SK-N-SH treated with all-trans-retinoic acid at 6 μM for 48 hours (cell line): ENCODE measurements around the gene GLRA1.

ENCODE experiments used
- ATAC-seq: fragments of 200-7000 bp; cut with Tn5 transposase; 3 replicates; pipeline ENCODE4 v1.9.1; 2020; ENCODE audit warnings: mild to moderate bottlenecking, moderate library complexity
- BACH2 ChIP-seq: fragments of 250-450 bp; sonication (Bioruptor Pico); IDR thresholded peaks from 2 replicates; pipeline ENCODE4 v1.9.0; 2021; ENCODE audit warnings: mild to moderate bottlenecking, borderline replicate concordance
- CSDC2 ChIP-seq: fragments of 250-450 bp; sonication (Bioruptor Pico); IDR thresholded peaks from 2 replicates; pipeline ENCODE4 v1.5.0; 2020; ENCODE audit warnings: mild to moderate bottlenecking, moderate library complexity
- ISL1 ChIP-seq: fragments of 250-450 bp; sonication (Bioruptor Pico); IDR thresholded peaks from 2 replicates; pipeline ENCODE4 v2.1.2; 2022; ENCODE audit warnings: mild to moderate bottlenecking, moderate library complexity
- OSR1 ChIP-seq: fragments of 250-450 bp; sonication (Bioruptor Pico); IDR thresholded peaks from 2 replicates; pipeline ENCODE4 v1.8.0; 2022; ENCODE audit warnings: moderate library complexity, mild to moderate bottlenecking, inconsistent platforms
- PPARA ChIP-seq: fragments of 250-450 bp; sonication (Bioruptor Pico); IDR thresholded peaks from 2 replicates; pipeline ENCODE4 v1.5.0; 2020; ENCODE audit warnings: mild to moderate bottlenecking, borderline replicate concordance
- RARB ChIP-seq: fragments of 250-450 bp; sonication (Bioruptor Pico); IDR thresholded peaks from 2 replicates; pipeline ENCODE4 v1.8.0; 2021; ENCODE audit warnings: mild to moderate bottlenecking, moderate library complexity
- TOX ChIP-seq: fragments of 250-450 bp; sonication (Bioruptor Pico); IDR thresholded peaks from 2 replicates; pipeline ENCODE4 v1.8.0; 2021; ENCODE audit warnings: mild to moderate bottlenecking, moderate library complexity, borderline replicate concordance
- ZFP30 ChIP-seq: fragments of 450-650 bp; formaldehyde crosslinking; IDR thresholded peaks from 2 replicates; pipeline ENCODE4 v1.5.0; 2022; ENCODE audit warnings: mild to moderate bottlenecking, moderate library complexity
- ZNF565 ChIP-seq: fragments of 450-650 bp; formaldehyde crosslinking; conservative IDR thresholded peaks from 2 replicates; pipeline ENCODE4 v1.5.0; 2020; ENCODE audit warnings: low read depth, mild to moderate bottlenecking, moderate library complexity
- ZNF8 ChIP-seq: fragments of 450-650 bp; formaldehyde crosslinking; IDR thresholded peaks from 2 replicates; pipeline ENCODE4 v1.5.0; 2020; ENCODE audit warnings: mild to moderate bottlenecking, moderate library complexity
- TF ChIP-seq, protein P1 (sequence below): fragments of 250-450 bp; sonication (Bioruptor Pico); IDR thresholded peaks from 2 replicates; pipeline ENCODE4 v1.5.0; 2020; ENCODE audit warnings: mild to moderate bottlenecking, moderate library complexity
- TF ChIP-seq, protein P2 (sequence below): fragments of 250-450 bp; sonication (Bioruptor Pico); IDR thresholded peaks from 2 replicates; pipeline ENCODE4 v1.8.0; 2021; ENCODE audit warnings: low read depth, mild to moderate bottlenecking, moderate library complexity, borderline replicate concordance
- TF ChIP-seq, protein P3 (sequence below): fragments of 250-450 bp; sonication (Bioruptor Pico); IDR thresholded peaks from 2 replicates; pipeline ENCODE4 v1.8.0; 2020; ENCODE audit warnings: mild to moderate bottlenecking, moderate library complexity, borderline replicate concordance
- TF ChIP-seq, protein P4 (sequence below): fragments of 250-450 bp; sonication (Bioruptor Pico); IDR thresholded peaks from 2 replicates; pipeline ENCODE4 v1.5.1; 2020; ENCODE audit warnings: low read depth, mild to moderate bottlenecking, moderate library complexity

The GLRA1 gene

DNA sequence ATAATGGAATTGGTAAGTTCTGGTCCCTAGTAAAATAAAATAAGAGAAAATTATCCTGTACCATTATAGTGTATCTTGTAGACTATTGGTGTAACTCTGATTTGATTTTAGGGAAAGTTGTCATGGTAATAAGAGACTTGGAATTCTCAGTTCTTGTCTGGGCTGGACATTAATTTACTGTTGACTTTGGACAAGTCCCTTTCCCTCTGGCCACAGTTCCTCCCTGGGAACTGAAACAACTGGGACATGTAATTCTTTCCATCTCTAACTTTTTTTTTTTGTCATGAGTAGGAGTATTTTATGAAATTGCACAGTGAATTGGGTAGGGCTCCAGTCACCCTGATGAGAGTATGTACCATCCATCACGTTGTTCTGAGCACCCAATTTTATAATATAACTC lies 15.0 kb downstream of the GLRA1 start:
- ATAC-seq, result no peak
- TF ChIP-seq ZNF565 (CRISPR knock-in tag), result no peak
- TF ChIP-seq, protein P1, sequence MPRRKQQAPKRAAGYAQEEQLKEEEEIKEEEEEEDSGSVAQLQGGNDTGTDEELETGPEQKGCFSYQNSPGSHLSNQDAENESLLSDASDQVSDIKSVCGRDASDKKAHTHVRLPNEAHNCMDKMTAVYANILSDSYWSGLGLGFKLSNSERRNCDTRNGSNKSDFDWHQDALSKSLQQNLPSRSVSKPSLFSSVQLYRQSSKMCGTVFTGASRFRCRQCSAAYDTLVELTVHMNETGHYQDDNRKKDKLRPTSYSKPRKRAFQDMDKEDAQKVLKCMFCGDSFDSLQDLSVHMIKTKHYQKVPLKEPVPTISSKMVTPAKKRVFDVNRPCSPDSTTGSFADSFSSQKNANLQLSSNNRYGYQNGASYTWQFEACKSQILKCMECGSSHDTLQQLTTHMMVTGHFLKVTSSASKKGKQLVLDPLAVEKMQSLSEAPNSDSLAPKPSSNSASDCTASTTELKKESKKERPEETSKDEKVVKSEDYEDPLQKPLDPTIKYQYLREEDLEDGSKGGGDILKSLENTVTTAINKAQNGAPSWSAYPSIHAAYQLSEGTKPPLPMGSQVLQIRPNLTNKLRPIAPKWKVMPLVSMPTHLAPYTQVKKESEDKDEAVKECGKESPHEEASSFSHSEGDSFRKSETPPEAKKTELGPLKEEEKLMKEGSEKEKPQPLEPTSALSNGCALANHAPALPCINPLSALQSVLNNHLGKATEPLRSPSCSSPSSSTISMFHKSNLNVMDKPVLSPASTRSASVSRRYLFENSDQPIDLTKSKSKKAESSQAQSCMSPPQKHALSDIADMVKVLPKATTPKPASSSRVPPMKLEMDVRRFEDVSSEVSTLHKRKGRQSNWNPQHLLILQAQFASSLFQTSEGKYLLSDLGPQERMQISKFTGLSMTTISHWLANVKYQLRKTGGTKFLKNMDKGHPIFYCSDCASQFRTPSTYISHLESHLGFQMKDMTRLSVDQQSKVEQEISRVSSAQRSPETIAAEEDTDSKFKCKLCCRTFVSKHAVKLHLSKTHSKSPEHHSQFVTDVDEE (CRISPR knock-in tag), result no peak
- TF ChIP-seq TOX, result no peak
- TF ChIP-seq, protein P2, sequence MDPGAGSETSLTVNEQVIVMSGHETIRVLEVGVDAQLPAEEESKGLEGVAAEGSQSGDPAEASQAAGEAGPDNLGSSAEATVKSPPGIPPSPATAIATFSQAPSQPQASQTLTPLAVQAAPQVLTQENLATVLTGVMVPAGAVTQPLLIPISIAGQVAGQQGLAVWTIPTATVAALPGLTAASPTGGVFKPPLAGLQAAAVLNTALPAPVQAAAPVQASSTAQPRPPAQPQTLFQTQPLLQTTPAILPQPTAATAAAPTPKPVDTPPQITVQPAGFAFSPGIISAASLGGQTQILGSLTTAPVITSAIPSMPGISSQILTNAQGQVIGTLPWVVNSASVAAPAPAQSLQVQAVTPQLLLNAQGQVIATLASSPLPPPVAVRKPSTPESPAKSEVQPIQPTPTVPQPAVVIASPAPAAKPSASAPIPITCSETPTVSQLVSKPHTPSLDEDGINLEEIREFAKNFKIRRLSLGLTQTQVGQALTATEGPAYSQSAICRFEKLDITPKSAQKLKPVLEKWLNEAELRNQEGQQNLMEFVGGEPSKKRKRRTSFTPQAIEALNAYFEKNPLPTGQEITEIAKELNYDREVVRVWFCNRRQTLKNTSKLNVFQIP, result no peak
- TF ChIP-seq, protein P3, sequence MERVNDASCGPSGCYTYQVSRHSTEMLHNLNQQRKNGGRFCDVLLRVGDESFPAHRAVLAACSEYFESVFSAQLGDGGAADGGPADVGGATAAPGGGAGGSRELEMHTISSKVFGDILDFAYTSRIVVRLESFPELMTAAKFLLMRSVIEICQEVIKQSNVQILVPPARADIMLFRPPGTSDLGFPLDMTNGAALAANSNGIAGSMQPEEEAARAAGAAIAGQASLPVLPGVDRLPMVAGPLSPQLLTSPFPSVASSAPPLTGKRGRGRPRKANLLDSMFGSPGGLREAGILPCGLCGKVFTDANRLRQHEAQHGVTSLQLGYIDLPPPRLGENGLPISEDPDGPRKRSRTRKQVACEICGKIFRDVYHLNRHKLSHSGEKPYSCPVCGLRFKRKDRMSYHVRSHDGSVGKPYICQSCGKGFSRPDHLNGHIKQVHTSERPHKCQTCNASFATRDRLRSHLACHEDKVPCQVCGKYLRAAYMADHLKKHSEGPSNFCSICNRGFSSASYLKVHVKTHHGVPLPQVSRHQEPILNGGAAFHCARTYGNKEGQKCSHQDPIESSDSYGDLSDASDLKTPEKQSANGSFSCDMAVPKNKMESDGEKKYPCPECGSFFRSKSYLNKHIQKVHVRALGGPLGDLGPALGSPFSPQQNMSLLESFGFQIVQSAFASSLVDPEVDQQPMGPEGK, result no peak
- no peak for TF ChIP-seq ZFP30 (CRISPR knock-in tag)
- no peak for TF ChIP-seq OSR1 (CRISPR knock-in tag)

DNA sequence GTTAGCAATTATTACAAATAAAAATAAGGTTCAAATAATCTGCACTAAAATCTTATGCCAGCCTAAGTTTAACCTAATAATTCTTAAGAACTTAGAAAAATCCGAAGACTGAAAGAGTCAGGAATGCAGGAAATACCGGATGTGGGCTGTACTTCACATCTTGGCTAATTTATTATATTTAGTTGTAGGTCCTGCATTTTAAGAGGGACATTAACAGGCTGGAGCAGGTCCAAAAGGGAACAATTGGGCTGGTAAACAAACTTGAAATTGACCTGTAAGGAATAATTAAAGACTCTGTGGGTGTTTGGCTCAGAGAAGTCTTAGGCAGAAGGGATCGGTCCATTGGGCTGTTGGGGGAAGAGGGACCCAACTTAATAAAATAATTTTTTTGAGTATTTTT lies 18.4 kb downstream of the GLRA1 start:
- no peak for ATAC-seq
- TF ChIP-seq, protein P4, sequence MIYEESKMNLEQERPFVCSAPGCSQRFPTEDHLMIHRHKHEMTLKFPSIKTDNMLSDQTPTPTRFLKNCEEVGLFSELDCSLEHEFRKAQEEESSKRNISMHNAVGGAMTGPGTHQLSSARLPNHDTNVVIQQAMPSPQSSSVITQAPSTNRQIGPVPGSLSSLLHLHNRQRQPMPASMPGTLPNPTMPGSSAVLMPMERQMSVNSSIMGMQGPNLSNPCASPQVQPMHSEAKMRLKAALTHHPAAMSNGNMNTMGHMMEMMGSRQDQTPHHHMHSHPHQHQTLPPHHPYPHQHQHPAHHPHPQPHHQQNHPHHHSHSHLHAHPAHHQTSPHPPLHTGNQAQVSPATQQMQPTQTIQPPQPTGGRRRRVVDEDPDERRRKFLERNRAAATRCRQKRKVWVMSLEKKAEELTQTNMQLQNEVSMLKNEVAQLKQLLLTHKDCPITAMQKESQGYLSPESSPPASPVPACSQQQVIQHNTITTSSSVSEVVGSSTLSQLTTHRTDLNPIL (CRISPR knock-in tag), result no peak
- TF ChIP-seq TOX (no peak), BACH2 (CRISPR knock-in tag) (no peak), CSDC2 (CRISPR knock-in tag) (no peak), OSR1 (CRISPR knock-in tag) (no peak), ZNF565 (CRISPR knock-in tag) (no peak), ZNF8 (no peak), ISL1 (CRISPR knock-in tag) (no peak), PPARA (CRISPR knock-in tag) (no peak), RARB (no peak)
- TF ChIP-seq, protein P1 (CRISPR knock-in tag), result no peak
- TF ChIP-seq, protein P3, result no peak
- TF ChIP-seq, all 23 proteins: peak for 0

DNA sequence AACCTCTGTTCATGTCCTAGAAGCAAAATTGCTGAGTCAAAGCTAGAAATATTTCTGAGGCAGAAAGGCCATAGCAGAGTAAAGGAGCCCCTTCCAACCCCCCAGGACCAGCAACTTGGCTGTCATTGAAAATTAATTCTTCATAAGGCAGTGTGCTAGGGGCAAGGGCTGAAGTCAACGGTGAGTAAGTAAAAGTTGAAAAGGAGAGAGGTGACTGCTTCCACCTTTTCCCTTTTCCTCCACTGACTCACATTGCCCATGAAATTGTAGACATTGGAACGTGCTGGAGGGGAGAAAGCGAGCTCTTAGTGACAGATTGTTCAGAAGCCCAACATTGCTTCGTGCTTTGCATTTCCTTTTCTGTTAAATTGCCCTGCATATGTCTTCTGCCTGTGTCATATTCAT lies 19.1 kb downstream of the GLRA1 start:
- ATAC-seq, result no peak
- no peak for TF ChIP-seq TOX
- TF ChIP-seq PPARA (CRISPR knock-in tag), result no peak
- no peak for TF ChIP-seq ZNF8
- TF ChIP-seq, protein P1 (CRISPR knock-in tag), result no peak
